Prostate gland (tissue), 2 donors: ENCODE measurements around the gene CLEC2D.
A peak's percentile ranks its signal among the peaks of the same experiment; 100 is the strongest.

Experiments used
- POLR2A ChIP-seq: fragments of 450-650 bp; IDR thresholded peaks from one replicate; pipeline ENCODE4 v1.6.1; 2016; ENCODE audit warnings: antibody characterized with exemption, mild to moderate bottlenecking
- TF ChIP-seq, protein P1 (sequence below), 4 experiments: fragments of 200-600 bp in 2 of 4; fragments of 450-650 bp in 2 of 4; sonication (generic) in 2 of 4; IDR thresholded peaks; 1 replicate in 3 of 4; 2 replicates in 1 of 4; pipeline ENCODE4 v1.5.1; 2016 to 2019; ENCODE audit warnings: antibody characterized with exemption in 4 of 4, mild to moderate bottlenecking in 2 of 4, moderate library complexity in 2 of 4

DNA sequence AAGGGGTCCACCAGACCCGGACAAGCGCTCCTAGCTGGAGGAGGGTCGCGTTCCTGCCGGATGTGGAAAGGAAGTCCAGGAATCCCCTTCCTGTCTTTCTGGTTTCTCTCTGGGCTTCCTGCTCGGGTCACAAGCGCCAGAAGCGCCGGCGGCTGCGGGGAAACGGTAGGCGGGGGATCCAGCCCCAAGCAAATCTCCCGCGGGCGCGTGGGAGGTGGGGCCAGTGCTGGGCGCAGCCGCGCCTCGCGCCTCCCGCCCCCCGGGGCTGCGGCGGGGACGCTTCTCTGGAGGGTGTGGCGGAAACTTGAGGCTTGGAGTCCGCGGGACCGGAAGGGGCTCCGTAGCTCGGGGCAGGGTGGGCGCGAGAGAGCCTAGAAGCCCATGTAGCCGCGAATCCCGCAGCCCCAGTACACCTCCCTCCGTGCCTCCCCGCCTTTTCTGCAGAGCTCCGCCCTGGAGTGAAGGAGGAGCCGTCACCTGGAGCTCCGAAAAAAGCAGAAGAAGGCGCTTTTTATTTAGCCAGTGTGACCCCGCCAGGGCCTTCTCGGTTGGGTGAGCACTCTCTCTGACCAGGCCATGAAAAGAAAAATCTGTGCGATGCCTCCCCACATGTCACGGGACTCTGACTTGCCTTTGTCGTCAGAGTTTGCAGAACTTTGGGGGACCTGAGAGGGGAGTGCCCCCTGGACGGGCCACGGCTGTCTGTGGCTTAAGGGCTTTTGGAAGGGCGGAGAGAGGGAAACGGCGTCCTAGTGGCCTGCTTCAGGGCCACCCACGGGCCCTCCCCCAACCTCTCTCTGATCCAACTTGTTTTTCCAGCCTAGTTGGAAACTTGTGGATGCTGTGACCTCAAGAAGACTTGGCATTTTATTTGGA is 21.4 kb upstream of the CLEC2D start:
- TF ChIP-seq, protein P1, sequence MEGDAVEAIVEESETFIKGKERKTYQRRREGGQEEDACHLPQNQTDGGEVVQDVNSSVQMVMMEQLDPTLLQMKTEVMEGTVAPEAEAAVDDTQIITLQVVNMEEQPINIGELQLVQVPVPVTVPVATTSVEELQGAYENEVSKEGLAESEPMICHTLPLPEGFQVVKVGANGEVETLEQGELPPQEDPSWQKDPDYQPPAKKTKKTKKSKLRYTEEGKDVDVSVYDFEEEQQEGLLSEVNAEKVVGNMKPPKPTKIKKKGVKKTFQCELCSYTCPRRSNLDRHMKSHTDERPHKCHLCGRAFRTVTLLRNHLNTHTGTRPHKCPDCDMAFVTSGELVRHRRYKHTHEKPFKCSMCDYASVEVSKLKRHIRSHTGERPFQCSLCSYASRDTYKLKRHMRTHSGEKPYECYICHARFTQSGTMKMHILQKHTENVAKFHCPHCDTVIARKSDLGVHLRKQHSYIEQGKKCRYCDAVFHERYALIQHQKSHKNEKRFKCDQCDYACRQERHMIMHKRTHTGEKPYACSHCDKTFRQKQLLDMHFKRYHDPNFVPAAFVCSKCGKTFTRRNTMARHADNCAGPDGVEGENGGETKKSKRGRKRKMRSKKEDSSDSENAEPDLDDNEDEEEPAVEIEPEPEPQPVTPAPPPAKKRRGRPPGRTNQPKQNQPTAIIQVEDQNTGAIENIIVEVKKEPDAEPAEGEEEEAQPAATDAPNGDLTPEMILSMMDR (IDR thresholded peaks at IDR 0.05): peak in 1 of 4 experiments; percentile 26
- peak; percentile 38 for TF ChIP-seq POLR2A
